ENCODE data around the gene SLC37A1.
A peak's percentile ranks its signal among the peaks of the same experiment; 100 is the strongest.

Gene SLC37A1

GRCh38 chr21:42527489-42528158 is 14.0 kb downstream of the SLC37A1 start:
- no peak for DNase-seq (ENCODE audit: low spot score)

- no peak for DNase-seq (ENCODE audit: low spot score)
These were observed 16.5 kb downstream of the SLC37A1 start for GRCh38 chr21:42530167-42530518.

- DNase-seq (ENCODE audit: low spot score): no peak
These were observed 18.1 kb downstream of the SLC37A1 start for GRCh38 chr21:42531771-42532170.

DNA sequence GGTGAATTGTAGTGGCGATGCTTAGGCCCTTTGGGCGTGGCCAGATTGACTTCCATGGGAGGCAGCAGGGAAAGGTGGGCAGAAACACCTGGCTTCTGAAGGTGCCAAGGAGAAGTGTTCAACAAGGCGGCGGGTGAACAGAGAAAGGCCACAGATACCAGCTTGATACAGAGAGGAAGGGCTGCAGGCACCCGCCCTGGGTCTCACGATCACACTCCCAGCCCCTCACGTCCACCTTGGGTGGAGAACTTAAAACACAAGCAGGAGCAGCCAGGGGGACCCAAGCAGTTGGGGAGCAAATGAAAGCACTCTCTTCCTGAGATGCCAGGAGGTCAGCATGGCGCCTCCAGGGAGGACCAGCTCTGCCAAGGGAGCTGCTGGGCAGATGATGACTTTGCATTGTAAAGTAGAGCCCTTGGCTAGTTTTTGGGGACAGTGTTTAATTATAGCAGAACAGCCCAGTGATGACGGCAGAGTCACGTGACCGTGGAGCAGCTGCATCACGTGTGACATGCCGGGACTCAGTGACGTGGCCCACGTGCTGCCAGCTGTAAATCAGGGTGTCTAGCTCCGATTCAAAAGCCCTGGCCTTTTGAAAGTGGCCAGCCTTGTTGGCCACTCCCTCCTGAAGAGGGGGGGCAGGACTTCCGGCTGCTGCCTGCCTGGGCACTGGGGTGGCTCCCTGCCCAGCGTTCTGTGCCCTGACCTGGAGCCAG is 19.0 kb downstream of the SLC37A1 start:
- DNase-seq (ENCODE audit: low spot score): peak; percentile 73

- DNase-seq (ENCODE audit: low spot score): no peak
These were observed 19.8 kb downstream of the SLC37A1 start for GRCh38 chr21:42533306-42533962.

GRCh38 chr21:42533963-42534355 is 20.3 kb downstream of the SLC37A1 start:
- no peak for DNase-seq (ENCODE audit: low spot score)

- DNase-seq (ENCODE audit: low spot score): peak; percentile 31
These were observed 21.0 kb downstream of the SLC37A1 start for GRCh38 chr21:42534421-42535378.

GRCh38 chr21:42535602-42536171 is 22.0 kb downstream of the SLC37A1 start:
- DNase-seq (ENCODE audit: low spot score): no peak

- DNase-seq (ENCODE audit: low spot score): no peak
These were observed 22.9 kb downstream of the SLC37A1 start for GRCh38 chr21:42536601-42537000.

DNA sequence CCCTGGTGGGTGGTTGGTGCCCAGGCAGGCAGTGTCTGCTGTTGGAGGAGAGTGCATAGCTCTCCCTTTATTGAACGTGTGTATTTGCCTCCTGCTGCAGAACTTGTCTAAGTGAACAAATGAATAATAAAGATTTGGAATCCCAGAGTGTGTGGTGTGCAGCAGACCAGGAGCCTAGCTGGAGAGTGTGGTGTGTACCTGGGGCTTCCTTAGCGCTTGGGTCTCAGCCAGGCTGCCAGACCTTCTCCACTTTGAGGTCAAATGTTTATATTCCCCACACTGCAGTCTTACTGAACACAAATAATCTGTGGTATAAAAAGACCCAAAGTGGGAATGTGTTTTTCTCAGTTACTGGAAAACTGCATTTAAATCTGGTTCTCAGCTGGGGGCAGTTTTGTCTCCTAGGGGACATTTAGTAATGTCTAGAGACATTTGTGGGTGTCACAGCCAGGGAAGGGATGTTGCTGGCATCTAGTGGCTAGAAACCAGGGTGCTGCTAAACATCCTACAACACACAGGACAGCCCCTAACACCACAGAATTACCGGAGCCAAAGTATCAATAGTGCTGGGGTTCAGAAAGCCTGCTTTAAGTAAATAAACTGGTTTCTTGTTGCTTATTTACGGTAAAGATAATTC is 23.6 kb downstream of the SLC37A1 start:
- no peak for DNase-seq (ENCODE audit: low spot score)

- DNase-seq (ENCODE audit: low spot score): no peak
These were observed 25.0 kb downstream of the SLC37A1 start for GRCh38 chr21:42538479-42539275.

GRCh38 chr21:42539342-42539741 is 25.7 kb downstream of the SLC37A1 start:
- no peak for DNase-seq (ENCODE audit: low spot score)

GRCh38 chr21:42539931-42540343 is 26.3 kb downstream of the SLC37A1 start:
- DNase-seq (ENCODE audit: low spot score): no peak

- DNase-seq (ENCODE audit: low spot score): no peak
These were observed 26.7 kb downstream of the SLC37A1 start for GRCh38 chr21:42540396-42540795.

- DNase-seq (ENCODE audit: low spot score): no peak
These were observed 27.5 kb downstream of the SLC37A1 start for GRCh38 chr21:42541174-42541573.

DNA sequence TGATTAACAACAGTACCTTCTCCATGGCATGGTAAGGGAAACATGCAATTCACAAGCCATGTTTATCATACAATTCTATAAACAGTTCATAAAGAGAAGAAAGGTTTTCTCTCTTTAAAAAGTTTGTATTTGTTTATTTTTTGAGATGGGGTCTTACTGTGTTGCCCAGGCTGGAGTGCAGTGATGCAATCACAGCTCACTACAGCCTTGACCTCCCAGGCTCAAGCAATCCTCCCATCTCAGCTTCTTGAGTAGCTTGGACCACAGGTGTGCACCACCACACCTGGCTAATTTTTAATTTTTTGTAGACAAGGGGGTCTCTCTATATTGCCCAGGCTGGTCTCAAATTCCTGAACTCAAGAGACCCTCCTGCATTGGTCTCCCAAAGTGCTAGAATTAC is 28.0 kb downstream of the SLC37A1 start:
- DNase-seq (ENCODE audit: low spot score): no peak

DNA sequence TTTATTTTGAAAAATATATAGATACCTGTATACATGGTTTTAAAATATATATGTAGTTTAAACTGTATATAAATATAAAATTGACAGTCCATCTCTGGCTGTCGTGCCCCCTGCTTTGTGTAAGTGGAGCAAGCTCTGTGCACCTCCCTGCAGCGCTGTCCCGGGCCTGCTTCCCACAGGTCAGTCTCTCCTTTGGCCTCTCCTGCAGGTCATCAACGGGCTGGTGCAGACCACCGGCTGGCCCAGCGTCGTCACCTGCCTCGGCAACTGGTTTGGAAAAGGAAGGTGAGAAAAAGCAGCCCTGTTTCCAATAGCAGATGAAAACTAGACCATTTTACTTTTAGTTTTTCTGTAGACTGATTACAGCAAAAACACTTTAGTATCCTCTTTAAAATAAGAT is 28.5 kb downstream of the SLC37A1 start:
- DNase-seq (ENCODE audit: low spot score): no peak

DNA sequence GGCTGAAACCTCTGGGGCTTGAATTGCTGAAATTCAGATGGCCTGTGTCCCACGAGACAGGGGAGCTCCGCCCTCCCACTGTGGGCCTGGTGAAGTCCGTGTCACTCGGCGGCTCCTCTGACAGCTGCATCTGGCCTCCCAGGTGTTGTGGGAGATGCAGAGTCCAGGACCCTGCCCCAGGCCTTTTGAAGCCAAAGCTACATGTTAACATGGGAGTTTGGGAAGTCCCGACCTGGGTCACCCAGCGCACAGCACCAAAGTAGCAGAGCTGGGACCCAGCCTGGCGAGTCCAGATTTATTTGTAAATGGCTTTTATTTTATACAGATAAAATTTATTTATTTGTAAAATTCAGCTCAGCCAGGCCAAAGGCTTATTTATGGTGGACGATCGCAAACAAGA is 28.9 kb downstream of the SLC37A1 start:
- no peak for DNase-seq (ENCODE audit: low spot score)

DNA sequence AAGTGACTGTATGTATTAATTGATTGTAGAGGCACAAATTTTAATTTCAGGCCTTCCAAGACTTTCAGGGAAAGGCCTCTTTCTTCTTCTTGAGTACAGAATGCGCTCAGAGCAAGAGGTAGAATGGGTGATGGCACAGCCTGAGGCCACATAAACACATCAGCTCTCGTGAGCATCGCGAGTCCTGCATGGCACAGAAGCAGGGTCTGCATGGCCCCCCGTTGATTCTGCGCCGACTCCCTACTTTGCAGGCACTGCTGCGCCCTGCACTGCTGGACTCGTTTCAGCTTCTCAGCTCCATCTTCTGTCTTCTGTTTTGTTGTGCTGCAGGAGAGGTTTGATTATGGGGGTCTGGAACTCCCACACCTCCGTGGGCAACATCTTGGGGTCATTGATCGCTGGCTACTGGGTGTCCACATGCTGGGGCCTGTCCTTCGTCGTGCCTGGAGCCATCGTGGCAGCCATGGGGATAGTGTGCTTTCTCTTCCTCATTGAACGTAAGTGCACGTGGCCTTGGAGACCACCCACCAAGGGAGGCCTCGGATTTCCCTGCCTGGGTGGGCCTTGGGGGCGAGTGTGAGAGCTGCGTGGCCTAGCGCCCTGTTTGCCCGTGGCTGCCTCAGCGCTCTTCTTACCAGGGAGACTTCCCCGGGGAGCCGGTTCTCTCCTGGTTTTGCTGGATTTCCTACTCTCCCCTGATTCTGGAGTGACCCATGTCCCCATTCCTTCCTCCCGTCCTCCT is 29.6 kb downstream of the SLC37A1 start:
- DNase-seq (ENCODE audit: low spot score): no peak

- no peak for DNase-seq (ENCODE audit: low spot score)
These were observed 30.9 kb downstream of the SLC37A1 start for GRCh38 chr21:42544544-42544943.
